ENCODE results near the gene BBS9.

The BBS9 gene

GRCh38 chr7:33591490-33591889 is 462.1 kb downstream of the BBS9 start:
- no peak for DNase-seq (ENCODE audit: low read depth in 2 of 3, low spot score in 2 of 3)

- DNase-seq (ENCODE audit: low read depth in 2 of 3, low spot score in 2 of 3), result no peak
Measured at GRCh38 chr7:33592718-33593117, 463.4 kb downstream of the BBS9 start.

GRCh38 chr7:33593611-33594010 is 464.2 kb downstream of the BBS9 start:
- DNase-seq (ENCODE audit: low read depth in 2 of 3, low spot score in 2 of 3), result no peak

- no peak for DNase-seq (ENCODE audit: low read depth in 2 of 3, low spot score in 2 of 3)
Measured at GRCh38 chr7:33596686-33597085, 467.3 kb downstream of the BBS9 start.

GRCh38 chr7:33597181-33597580 is 467.8 kb downstream of the BBS9 start:
- DNase-seq (ENCODE audit: low read depth in 2 of 3, low spot score in 2 of 3), result no peak

- DNase-seq (ENCODE audit: low read depth in 2 of 3, low spot score in 2 of 3), result no peak
Measured at GRCh38 chr7:33601101-33601500, 471.7 kb downstream of the BBS9 start.

GRCh38 chr7:33601884-33602283 is 472.5 kb downstream of the BBS9 start:
- DNase-seq (ENCODE audit: low read depth in 2 of 3, low spot score in 2 of 3), result no peak

GRCh38 chr7:33604056-33604455 is 474.7 kb downstream of the BBS9 start:
- no peak for DNase-seq (ENCODE audit: low read depth in 2 of 3, low spot score in 2 of 3)

GRCh38 chr7:33610918-33611317 is 481.6 kb downstream of the BBS9 start:
- DNase-seq (ENCODE audit: low read depth in 2 of 3, low spot score in 2 of 3), result no peak

- DNase-seq (ENCODE audit: low read depth in 2 of 3, low spot score in 2 of 3), result no peak
Measured at GRCh38 chr7:33612442-33612841, 483.1 kb downstream of the BBS9 start.

GRCh38 chr7:33614357-33615117 is 485.2 kb downstream of the BBS9 start:
- DNase-seq (ENCODE audit: low read depth in 2 of 3, low spot score in 2 of 3), result no peak

GRCh38 chr7:33616752-33617151 is 487.4 kb downstream of the BBS9 start:
- no peak for DNase-seq (ENCODE audit: low read depth in 2 of 3, low spot score in 2 of 3)

- no peak for DNase-seq (ENCODE audit: low read depth in 2 of 3, low spot score in 2 of 3)
Measured at GRCh38 chr7:33619264-33619663, 489.9 kb downstream of the BBS9 start.

GRCh38 chr7:33623267-33623666 is 493.9 kb downstream of the BBS9 start:
- no peak for DNase-seq (ENCODE audit: low read depth in 2 of 3, low spot score in 2 of 3)

GRCh38 chr7:33624215-33624614 is 494.9 kb downstream of the BBS9 start:
- DNase-seq (ENCODE audit: low read depth in 2 of 3, low spot score in 2 of 3), result no peak

GRCh38 chr7:33626869-33627268 is 497.5 kb downstream of the BBS9 start:
- no peak for DNase-seq (ENCODE audit: low read depth in 2 of 3, low spot score in 2 of 3)

- DNase-seq (ENCODE audit: low read depth in 2 of 3, low spot score in 2 of 3), result no peak
Measured at GRCh38 chr7:33627741-33628140, 498.4 kb downstream of the BBS9 start.

GRCh38 chr7:33628894-33629293 is 499.5 kb downstream of the BBS9 start:
- no peak for DNase-seq (ENCODE audit: low read depth in 2 of 3, low spot score in 2 of 3)

- DNase-seq (ENCODE audit: low read depth in 2 of 3, low spot score in 2 of 3), result no peak
Measured at GRCh38 chr7:33630359-33630758, 501.0 kb downstream of the BBS9 start.

GRCh38 chr7:33632322-33632721 is 503.0 kb downstream of the BBS9 start:
- DNase-seq (ENCODE audit: low read depth in 2 of 3, low spot score in 2 of 3), result no peak

GRCh38 chr7:33632840-33633525 is 503.6 kb downstream of the BBS9 start:
- no peak for DNase-seq (ENCODE audit: low read depth in 2 of 3, low spot score in 2 of 3)

- no peak for DNase-seq (ENCODE audit: low read depth in 2 of 3, low spot score in 2 of 3)
Measured at GRCh38 chr7:33634606-33635005, 505.2 kb downstream of the BBS9 start.

- no peak for DNase-seq (ENCODE audit: low read depth in 2 of 3, low spot score in 2 of 3)
Measured at GRCh38 chr7:33636359-33636758, 507.0 kb downstream of the BBS9 start.

Data from activated CD8-positive, alpha-beta memory T cell treated with anti-CD3 and anti-CD28 coated beads for 48 hours (primary cell).